ENCODE measurements around the gene TUBGCP6. TPM values are rescaled to one million over a fixed set of nuclear protein-coding genes. Genes with fewer than 3 reads are reported as not detected.
A peak's percentile ranks its signal among the peaks of the same experiment; 100 is the strongest.

The TUBGCP6 gene
- total RNA-seq, 1 donor from 2014 or later: 65.9 TPM

DNA sequence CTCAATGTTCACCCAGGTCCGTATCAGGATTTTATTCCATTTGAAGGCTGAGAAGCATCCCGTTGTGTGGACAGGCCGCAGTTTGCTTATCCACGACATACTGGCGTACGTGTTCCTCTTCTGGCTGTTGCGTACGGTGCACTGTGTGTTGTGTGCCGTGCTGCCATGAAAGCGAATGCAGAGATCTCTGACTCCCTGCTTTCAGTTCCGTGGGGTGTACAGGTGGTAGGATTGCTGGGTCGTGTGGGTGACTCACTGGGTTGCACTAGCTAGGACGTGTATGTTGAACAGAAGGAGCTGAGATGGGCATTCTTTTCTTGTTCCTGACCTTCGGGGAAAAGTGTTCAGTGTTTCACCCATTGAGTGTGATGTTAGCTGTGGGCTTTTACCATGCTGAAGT is 33.7 kb downstream of the TUBGCP6 start:
- no peak for DNase-seq (ENCODE audit: low spot score in 2 of 2, unreplicated experiment in 2 of 2)
- H3K27ac Mint-ChIP-seq: no peak overlapping the region
- H3K36me3 Mint-ChIP-seq: peaks cover 39% of the 10 kb centered on the region
- TF ChIP-seq, protein P1, sequence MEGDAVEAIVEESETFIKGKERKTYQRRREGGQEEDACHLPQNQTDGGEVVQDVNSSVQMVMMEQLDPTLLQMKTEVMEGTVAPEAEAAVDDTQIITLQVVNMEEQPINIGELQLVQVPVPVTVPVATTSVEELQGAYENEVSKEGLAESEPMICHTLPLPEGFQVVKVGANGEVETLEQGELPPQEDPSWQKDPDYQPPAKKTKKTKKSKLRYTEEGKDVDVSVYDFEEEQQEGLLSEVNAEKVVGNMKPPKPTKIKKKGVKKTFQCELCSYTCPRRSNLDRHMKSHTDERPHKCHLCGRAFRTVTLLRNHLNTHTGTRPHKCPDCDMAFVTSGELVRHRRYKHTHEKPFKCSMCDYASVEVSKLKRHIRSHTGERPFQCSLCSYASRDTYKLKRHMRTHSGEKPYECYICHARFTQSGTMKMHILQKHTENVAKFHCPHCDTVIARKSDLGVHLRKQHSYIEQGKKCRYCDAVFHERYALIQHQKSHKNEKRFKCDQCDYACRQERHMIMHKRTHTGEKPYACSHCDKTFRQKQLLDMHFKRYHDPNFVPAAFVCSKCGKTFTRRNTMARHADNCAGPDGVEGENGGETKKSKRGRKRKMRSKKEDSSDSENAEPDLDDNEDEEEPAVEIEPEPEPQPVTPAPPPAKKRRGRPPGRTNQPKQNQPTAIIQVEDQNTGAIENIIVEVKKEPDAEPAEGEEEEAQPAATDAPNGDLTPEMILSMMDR (IDR thresholded peaks at IDR 0.05; ENCODE audit: unreplicated experiment): no peak
- no peak overlapping the region for H3K4me3 Mint-ChIP-seq
- H3K9me3 Mint-ChIP-seq: no peaks in the 10 kb centered on the region
- no peaks in the 10 kb centered on the region for H3K27me3 Mint-ChIP-seq (ENCODE audit: low read depth)
- H3K4me1 Mint-ChIP-seq: no peaks in the 10 kb centered on the region

DNA sequence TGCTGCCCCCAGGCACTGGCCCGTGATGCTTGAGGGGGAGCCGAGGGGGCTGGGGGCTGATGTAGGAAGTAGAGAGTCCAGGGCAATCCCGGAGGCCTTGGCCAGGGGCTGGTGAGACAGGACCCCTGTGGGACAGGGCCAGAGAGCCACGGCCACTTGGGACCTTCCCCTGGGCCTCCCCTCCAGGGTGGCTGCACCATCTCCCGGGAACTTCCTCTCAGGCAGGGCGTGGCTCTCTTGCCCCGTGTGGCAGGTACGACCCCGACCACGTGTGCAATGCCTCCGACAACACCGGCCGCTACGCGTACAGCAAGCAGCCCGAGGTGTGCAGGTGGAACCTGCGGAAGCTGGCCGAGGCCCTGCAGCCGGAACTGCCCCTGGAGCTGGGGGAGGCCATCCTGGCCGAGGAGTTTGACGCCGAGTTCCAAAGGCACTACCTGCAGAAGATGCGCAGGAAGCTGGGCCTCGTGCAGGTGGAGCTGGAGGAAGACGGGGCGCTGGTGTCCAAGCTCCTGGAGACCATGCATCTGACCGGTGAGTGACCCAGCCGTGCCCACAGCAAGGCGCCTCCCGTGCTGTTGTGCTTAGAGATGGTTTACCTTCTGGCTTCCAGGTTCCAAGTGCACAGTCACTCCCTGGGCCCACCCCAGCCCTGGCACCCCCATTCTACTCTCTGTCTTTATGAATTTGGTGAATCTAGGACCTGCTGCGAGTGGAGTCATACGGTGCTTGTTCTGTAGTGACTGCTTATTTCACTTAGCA is 34.3 kb downstream of the TUBGCP6 start:
- Mint-ChIP-seq H3K4me3 (no peak overlapping the region), H3K27me3 (ENCODE audit: low read depth) (no peaks in the 10 kb centered on the region), H3K9me3 (no peaks in the 10 kb centered on the region), H3K36me3 (peaks cover 39% of the 10 kb centered on the region), H3K4me1 (no peaks in the 10 kb centered on the region), H3K27ac (no peak overlapping the region)
- no peak for DNase-seq (ENCODE audit: low spot score in 2 of 2, unreplicated experiment in 2 of 2)
- TF ChIP-seq, protein P1 (IDR thresholded peaks at IDR 0.05; ENCODE audit: unreplicated experiment): no peak

DNA sequence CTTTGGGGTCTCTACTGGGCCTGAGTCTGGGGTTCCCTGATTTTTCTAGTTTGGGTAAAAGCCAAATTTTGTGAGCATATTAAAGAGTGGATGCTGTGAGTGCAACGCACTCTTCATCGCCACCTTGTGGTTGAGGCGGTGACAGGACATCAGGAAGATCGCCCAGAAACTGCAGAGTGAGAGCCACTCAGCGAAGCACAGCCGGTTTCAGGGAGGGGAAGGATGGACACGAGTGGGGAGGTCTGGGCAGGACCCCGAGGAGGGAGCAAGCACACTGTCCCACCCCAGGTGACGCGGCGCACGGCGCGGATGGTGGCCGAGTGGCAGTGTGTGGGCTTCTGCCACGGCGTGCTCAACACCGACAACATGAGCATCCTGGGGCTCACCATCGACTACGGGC is 34.9 kb downstream of the TUBGCP6 start:
- H3K27me3 Mint-ChIP-seq (ENCODE audit: low read depth): no peaks in the 10 kb centered on the region
- no peak overlapping the region for H3K4me3 Mint-ChIP-seq
- DNase-seq (ENCODE audit: low spot score in 2 of 2, unreplicated experiment in 2 of 2): peak in 1 of 2 experiments; percentile 64
- peaks cover 35% of the 10 kb centered on the region for H3K36me3 Mint-ChIP-seq
- H3K27ac Mint-ChIP-seq: no peak overlapping the region
- H3K9me3 Mint-ChIP-seq: no peaks in the 10 kb centered on the region
- TF ChIP-seq, protein P1 (IDR thresholded peaks at IDR 0.05; ENCODE audit: unreplicated experiment): peak; percentile 83
- H3K4me1 Mint-ChIP-seq: no peaks in the 10 kb centered on the region

DNA sequence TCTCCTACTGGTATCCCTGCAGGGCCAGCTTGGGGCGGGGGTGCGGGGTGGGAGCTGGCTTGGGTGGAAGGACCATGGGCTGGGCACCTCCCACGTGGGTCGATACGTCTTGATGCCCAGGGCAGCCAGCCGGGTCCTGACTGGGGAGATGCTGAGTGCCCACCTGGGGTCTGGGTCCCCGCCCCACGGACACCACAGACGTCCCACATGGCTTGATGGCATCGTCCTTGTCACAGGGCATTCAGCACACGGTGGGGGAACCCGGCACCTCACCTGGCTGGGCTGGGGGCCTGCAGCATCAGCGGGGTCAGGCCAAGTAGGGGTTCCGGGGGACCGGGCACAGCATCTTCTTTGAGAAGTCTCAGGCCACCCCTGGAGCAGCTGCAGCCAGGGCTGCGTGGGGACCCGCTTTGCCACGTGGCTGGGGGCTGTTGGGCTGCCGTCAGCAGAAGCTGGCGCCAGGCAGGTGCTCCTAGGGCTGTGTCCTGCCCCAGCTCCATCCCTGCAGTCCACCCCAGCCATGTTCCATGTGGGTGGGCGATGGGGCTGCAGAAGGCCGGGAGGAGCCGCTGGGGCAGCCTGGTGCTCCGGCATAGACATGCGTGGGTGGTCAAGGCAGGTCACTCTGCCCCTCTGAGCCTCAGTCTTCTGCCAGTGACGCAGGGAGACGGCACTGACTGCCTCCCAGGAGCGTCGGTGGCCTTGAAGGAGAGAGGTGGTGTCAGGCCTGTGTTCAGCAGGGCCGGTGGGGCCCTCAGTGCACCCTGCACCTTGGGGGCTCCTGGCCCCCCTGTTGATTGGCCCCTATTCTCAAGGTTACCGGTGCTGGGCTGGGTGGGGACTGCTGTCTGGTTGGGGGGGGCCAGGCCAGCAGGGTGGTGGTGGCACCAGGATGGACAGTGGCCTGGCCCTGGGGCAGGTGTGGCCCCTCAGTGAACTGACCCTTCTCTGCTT is 35.6 kb downstream of the TUBGCP6 start:
- Mint-ChIP-seq H3K9me3 (no peaks in the 10 kb centered on the region), H3K27ac (no peak overlapping the region), H3K36me3 (peaks cover 32% of the 10 kb centered on the region), H3K4me1 (no peaks in the 10 kb centered on the region), H3K4me3 (no peak overlapping the region), H3K27me3 (ENCODE audit: low read depth) (no peaks in the 10 kb centered on the region)
- DNase-seq (ENCODE audit: low spot score in 2 of 2, unreplicated experiment in 2 of 2): no peak
- TF ChIP-seq, protein P1 (IDR thresholded peaks at IDR 0.05; ENCODE audit: unreplicated experiment): no peak

DNA sequence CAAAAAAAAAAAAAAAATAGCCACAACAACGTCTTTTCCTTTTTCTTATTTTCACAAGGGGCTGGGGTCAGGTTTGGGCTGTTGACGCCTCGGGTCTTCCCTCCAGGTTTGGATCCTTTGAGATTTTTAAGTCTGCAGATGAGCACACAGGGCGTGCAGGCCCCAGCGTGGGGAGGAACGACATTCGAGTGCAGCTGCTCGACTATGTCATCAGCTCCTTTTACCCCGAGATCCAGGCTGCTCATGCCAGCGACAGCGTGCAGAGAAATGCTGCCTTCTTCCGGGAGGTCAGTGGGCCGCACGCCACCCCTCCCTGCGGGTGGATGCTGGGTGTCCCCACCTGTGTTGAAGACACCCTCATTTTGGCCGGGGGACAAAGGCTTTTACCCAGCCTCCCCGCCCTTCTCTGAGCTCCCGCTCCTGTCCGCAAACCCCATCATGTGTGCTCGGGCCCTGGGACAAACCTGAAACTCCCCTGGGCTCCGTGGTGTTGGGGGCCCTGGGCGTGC is 36.3 kb downstream of the TUBGCP6 start:
- TF ChIP-seq, protein P1 (IDR thresholded peaks at IDR 0.05; ENCODE audit: unreplicated experiment): no peak
- Mint-ChIP-seq H3K9me3 (peaks cover 2% of the 10 kb centered on the region), H3K4me3 (no peak overlapping the region), H3K27ac (no peak overlapping the region), H3K27me3 (ENCODE audit: low read depth) (no peaks in the 10 kb centered on the region), H3K4me1 (no peaks in the 10 kb centered on the region), H3K36me3 (peaks cover 33% of the 10 kb centered on the region)
- no peak for DNase-seq (ENCODE audit: low spot score in 2 of 2, unreplicated experiment in 2 of 2)

Measured in mesothelial cell of epicardium (in vitro differentiated cells).